HG03064 (cell line): ENCODE data around the gene APOO.
"Not testable (repeated sequence)": the region's sequence is repeated elsewhere in the genome, so short reads cannot be mapped to it uniquely, and the experiment has no call there.

Source experiments
- ATAC-seq: cut with Tn5 transposase; IDR thresholded peaks from one replicate; pipeline ENCODE4 v1.9.1; 2021; ENCODE audit warnings: low read depth; ENCODE audit not compliant: unreplicated experiment

The APOO gene

DNA sequence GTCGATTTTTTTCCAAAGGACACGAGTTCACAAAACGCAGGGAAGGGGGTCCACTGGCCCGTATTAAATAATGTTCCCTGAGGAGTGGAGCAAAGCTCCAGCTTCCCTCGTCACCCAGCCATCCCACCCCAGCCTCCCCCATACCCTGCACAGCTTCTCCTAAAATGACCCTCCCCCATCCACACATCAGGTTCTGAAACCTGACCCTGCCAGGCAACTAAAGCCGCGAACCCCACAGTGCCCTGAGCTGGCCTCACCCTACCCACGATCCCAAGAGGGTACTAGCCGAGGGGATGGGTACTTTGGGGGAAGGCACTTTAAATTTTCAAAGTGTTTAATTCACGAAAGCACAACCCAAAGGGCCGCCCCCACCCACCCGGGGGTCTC is 634 bp downstream of the APOO start:
- no peak for ATAC-seq

DNA sequence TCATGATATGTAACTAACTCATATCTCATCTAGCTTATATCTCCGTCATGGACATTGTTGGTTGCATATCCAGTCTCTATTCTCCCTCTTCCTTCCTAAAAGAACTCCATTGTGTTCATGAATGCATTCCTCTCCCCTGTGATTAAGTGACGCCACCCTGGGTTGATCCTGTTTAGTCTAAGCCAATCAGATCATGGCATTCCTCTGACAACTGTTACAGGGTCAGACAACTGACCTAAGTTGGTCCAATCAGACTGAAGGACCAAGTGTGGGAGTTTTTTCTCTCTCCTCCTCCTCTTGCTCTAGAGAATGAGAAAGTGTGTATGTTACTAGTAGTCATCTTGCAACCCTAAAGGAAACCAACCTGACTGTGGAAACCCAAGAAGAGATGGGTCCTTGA is 3.6 kb downstream of the APOO start:
- ATAC-seq: no peak

DNA sequence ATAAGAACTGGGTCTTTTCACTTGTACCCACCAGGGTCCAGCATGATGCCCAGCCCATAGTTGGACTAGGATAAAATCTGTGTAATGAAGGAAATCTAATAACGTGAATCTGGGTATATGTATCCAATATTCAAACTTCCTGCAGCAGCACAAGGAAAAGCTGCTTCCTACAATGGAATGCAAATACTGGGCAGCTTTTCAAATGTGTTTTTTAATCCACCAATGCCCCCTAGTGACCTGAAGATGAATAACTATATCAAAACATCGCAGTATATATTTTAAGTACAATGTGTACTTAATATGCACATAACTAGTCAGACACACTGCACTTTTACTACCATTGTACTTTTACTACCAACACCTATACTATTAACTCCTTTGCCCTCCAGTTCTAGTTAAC is 5.3 kb downstream of the APOO start:
- ATAC-seq: no peak

DNA sequence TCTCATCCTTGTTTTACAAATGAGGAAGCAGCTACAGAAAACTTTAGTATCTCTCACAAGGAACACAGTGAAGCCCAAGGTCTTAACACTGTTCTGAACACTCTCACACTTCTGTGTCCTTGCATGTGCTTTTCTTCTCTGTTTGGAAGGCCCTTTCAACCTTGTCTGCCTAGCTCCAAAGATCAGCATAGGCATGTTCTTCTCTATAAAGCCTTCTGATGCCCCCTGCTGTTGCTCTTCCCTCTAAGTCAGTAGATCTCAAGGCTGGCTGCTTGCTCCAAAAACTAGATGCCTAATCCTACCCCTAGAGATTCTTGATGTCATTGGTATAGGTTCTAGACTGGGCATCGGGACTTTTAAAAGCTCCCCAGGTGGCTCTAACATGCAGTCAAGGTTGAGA is 5.9 kb downstream of the APOO start:
- ATAC-seq: no peak

DNA sequence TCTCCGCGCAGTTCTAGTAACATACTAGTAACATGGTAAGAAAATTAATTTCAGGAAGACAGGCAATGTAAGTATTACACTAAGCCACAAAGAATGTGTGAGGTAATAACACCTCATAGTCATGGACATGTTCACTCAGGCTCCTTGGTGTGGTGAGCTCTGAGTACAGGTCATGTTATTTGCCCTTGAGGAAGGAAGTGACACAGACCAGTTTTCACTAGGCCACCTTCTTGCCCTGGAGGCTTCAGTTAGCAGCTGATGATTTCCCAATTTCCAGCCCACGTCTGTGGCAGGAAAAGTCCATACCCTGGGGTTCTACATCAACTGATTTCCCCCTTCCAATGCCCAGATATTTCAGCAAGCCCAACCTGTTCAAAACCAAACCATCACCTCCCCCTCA is 6.7 kb downstream of the APOO start:
- no peak for ATAC-seq

DNA sequence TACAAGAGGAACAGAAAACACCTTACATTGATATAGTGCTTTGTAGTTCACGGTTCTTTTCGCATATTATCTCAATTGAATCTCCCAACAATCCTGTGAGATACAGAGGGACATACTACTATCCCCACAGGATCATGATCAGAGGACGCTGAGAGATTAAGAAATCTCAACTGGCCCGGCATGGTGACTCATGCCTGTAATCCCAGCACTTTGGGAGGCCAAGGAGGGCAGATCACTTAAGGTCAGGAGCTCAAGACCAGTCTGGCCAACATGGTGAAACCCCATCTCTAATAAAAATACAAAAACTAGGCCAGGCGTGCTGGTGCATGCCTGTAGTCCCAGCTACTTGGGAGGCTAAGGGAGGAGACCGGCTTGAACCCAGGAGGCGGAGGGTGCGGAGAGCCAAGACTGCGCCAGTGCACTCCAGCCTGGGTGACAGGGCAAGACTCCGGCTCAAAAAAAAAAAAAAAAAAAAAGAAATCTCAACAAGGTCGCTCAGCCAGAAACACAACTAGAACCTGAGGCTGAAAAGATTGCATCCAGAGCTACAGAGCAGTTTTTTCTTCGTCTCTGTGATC is 7.4 kb downstream of the APOO start:
- no peak for ATAC-seq

DNA sequence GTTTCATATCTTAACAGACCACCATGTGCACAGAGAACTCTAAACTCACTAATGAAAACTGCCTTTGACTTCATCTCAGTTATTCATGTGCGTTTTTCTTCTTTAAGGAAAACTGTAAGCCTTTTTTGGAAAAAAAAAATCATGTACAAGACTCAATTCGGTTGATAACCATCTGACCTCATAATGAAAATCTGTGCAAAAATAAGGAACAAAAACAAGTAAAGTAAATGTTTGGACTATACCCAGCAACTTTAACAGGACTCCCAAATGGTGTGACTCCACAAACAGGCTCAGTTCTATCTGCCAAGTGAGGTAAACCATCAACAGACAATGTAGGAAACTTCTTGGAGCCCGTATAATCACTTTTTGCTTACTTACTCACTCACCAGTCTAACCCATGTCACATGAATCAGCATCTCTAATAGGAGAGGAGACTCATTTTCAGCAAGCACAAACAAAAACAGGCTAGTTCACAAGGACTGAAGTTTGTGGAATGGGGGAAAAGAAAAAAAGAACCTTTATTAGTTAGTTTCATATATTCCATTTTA is 9.3 kb downstream of the APOO start:
- no peak for ATAC-seq

DNA sequence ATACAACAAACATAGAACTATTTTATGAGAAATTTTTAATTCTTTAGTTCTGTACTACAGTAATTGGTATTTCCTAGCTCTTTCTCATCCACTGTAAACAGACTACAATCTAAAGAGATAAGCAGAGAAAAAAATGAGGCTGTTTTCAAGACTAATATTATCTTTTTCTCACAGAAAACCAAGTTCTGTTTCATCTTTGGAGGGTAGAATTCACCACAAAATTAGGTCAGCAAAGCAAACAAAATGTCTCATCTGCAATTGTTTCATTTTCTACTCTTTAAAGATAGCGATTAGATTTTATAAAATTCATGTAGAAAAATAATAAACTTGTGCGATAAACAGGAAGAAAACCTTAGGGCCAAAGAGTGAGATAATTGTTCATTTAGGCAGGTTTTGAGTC is 10.8 kb downstream of the APOO start:
- ATAC-seq: no peak

DNA sequence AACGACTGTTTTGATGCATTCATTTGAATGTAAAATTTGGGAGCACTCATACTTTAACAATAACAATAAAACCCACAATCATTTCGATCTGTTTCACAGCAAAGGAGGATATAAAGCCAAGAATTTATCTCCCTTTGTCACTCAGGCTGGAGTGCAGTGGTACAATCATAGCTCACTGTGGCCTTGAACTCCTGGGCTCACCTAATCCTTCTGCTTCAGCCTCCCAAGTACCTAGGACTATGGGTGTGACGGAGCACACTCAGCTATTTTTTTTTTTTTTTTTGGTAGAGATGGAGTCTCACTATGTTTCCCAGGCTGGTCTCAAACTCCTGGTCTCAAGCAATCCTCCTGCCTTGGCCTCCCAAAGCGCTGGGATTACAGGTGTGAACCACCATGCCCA is 11.2 kb downstream of the APOO start:
- not testable (repeated sequence) for ATAC-seq

DNA sequence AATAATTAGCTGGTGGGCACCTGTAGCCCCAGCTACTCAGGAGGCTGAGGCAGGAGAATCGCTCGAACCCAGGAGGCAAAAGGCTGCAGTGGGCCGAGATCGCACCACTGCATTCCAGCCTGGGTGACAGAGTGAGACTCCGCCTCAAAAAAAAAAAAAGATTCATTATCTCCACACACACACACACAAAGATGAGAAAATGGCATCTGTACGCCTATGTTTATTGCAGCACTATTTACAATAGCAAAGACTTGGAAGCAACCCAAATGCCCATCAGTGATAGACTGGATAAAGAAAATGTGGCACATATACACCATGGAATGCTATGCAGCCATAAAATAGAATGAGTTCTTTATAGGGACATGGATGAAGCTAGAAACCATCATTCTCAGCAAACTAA is 12.7 kb downstream of the APOO start:
- ATAC-seq: not testable (repeated sequence)

DNA sequence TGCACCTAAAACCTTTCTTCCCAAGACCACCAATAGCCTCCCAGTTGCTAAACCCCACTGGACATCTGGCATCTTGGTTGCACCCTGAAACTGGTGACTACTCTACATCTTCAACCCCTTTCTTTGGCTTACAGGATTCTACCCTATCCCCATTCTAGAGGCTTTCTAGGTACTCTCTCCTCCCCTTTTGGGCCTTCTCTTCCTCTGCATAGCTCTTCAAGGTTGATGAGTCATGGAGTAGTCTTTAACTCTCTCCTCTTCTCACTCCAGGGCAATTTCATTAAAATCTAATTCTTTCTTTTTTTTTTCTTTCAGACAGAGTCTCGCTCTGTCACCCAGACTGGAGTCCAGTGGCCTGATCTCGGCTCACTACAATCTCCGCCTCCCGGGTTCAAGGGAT is 16.8 kb downstream of the APOO start:
- ATAC-seq: no peak

DNA sequence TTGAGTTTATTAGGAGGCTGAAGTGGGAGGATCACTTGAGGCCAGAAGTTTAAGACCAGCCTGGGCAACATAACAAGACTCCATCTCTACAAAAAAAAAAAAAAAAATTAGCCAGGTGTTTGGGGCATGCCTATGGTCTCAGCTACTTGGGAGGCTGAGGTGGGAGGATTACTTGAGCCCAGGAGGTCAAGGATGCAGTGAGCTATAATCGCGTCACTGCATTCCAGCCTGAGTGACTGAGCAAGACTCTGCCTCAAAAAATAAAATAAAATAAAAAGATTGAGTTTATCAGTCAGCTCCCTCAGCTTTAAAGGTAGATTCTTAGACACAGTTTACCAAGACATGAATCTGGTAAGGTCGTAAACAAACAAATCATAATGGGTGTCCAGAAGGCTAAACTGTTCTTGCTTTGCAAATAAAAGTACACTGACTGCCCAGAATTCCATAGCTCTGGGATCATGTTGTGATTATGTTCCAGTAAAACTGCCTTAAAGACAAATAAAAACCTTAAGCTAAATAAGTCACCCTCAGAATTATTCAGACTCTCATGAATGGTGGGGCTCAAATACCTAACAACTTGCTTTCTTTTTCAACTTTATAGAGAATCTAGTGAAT is 18.7 kb downstream of the APOO start:
- no peak for ATAC-seq

DNA sequence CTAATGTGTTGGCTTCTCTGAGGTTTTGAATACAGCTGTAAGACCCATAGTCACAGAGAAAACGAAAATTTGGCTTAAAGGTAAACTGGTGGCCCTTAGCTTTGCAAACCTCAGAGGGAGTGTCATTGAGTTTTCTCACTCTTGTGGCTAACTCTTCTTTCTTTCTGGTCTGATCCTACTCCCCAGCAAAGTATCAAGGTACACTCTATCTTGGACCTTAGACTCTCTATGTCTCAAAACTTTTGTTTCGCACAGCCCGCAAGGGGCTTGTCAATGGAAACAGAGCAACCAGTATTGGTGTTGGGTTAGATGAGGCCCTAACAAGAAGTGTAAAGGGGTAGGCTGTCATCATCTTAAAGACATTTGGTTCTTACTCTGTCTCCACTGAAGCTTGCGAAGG is 19.8 kb downstream of the APOO start:
- ATAC-seq: no peak

DNA sequence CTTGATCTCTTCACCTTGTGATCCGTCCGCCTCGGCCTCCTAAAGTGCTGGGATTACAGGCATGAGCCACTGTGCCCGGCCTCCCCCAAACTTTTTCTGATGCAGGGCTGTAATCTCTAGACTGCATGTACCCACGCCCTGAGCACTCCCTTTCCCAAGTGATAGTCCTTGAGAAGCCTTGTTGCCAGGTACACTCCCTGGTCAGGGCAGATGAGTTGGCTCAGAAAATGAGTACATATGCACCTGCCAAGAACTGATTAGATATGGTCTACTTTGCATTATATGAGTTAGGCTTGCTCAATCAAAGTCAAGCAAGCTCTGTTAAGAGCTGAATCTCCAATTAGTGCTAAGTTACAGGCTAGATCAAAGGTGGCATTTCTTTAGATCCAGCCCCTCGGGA is 20.3 kb downstream of the APOO start:
- no peak for ATAC-seq

DNA sequence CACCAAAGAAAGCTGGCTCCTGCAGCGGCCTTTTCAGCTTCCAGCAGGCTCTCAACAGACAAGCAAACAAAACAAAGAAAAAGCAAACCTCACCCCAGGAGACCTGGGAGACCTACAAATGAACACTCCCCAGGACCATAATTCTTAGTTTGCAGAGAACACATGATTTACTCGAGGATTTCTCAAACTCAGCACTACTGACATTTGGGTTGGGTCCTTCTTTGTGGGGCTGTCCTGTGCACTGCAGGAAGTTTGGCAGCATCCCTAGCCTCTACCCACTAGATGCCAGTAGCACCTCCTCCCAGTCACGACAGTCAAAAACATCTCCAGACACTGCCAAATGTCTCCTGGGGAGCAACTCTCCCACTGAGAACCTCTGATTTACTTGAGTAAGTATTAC is 21.9 kb downstream of the APOO start:
- ATAC-seq: no peak

DNA sequence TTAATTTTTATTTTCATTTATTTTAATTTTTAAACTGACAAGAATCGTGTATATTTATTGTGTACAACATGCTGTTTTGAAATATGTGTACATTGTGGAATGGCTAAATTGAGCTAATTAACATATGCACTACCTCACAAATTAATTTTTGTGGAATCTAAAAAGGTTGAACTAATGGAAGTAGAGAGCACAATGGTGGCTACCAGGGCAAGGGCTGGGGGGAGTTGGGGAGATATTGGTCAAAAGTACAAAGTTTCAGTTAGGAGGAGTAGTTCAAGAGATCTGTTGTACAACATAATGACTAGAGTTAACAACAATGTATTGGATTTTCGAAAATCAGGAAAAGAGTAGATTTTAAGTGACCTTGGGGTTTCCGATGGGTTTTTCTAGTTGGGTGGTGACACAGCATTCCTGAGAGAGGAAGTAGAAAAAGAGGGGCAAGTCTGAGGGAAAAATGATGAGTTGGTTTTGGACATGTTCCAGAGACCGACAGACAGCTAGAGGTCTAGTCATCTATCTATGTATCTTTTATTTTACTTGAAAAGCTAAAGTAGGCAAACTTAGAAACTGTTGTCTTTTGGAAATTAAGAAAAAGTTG is 23.2 kb downstream of the APOO start:
- no peak for ATAC-seq

DNA sequence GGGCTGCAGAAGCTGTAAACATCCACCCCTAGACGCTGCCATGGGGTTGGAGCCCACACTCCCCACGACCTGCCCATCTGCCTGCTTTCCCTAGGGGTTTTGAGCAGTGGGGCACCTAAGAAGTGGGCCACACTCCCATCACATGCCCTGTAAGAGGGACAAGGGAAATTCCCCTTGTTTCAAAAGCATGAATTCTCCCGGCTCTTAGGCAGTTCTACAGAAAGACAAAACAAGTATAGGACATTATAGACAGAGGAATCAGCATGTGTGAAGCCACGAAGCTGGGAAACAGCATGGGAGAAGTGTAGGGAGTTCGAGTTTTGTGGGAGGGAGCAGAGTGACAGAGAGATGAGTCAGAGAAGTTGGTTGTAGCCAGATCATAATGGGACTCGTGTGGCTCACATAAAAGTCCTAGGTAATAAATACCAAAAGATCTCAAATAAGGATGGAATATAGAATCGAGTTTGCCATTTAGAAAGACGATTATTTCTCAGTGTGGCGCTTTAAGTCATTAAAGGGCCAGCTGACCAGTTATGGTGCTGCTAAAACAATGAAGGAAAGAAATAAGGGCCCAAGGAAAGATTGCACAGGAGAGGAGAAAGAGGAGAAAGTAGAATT is 23.9 kb downstream of the APOO start:
- ATAC-seq: no peak

DNA sequence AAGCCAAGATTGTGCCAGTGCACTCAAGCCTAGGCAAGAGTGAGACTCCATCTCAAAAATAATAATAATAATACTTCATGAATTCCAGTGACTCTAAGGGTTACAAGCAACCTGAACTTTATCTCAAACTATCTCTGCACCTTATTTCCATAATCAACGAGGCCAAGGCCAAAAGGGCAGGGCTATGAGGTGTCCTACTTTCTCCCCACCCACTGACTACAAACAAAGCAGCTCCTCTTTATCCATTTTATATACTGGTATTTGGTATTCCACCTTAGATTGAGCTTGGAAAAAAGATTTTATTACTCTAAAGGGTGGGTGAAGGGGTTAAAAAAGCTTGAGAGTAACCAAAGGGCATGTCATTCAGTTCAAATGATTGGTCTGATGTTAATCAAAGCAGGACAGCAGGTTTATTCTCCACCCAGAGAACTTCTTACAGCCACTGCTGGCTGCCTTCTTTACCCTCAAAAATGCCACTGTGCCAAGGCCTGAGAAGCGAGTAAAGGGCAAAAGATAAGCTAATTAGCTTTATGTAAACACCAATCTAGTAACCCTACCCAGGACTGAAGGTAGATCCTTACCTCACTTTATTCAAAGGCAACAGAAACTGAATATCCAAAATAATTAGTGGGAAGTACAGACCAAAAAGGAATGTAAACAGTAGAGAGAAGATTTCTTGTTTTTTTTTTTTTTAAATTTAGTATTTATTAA is 28.2 kb downstream of the APOO start:
- no peak for ATAC-seq

DNA sequence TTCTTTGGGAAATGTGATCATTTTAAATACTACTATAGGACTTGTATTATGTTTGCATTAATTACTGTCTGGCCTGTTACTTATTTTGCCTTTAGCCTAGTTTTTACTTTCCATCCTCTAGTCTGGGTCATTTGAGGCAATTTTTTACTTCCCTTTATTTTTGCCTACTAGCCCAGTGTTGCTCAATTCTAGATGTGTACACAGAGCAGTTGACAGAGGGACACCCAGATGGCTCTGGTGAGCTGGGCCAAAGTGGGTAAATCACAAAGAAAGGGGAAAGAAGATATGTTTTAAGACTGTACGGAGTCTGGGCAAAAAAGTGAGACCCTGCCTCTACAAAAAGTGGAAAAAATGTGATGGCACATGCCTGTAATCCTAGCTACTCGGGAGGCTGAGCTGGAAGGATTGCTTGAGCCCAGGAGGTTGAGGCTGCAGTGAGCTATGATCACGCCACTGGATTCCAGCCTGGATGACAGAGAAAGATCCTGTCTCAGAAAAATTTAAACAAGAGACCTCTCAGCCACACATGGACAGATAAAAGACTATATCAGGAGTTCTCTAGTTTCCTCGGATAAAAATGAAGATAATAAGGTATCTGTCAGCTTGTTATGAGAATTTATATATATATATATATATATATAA is 35.7 kb downstream of the APOO start:
- ATAC-seq: no peak

DNA sequence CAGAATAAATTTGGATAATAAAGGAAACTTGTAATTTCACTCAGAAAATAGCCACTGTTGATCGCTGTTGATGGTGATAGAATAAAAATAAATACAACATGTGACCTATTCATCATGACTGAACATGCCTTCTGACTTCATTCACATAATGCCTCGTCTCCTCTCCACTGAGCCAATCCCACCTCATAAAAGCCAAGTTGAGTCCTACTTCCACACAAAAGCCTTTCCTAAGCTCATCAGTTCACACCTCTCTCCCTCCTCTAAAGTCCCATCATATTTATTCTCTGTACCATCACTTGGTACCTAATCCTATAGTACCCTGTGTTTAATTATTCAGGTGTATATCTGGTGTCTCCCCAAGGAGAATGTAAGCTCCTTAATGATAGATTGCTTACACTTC is 37.7 kb downstream of the APOO start:
- ATAC-seq: no peak
